22Rv1 (cell line): Measurements from ENCODE around the gene PSMB8.
A peak's percentile ranks its signal among the peaks of the same experiment; 100 is the strongest.

Source experiments
- H3K27ac ChIP-seq: fragments of 450-650 bp; 2 replicates; pipeline ENCODE4 v1.5.1; 2017
- ZFX ChIP-seq: fragments of 450-650 bp; IDR thresholded peaks from 2 replicates; pipeline ENCODE4 v1.6.1; 2017; ENCODE audit warnings: antibody characterized with exemption, borderline replicate concordance
- TF ChIP-seq, protein P1 (sequence below): fragments of 450-650 bp; IDR thresholded peaks from 2 replicates; pipeline ENCODE4 v1.5.1; 2017; ENCODE audit warnings: mild to moderate bottlenecking

PSMB8 gene

DNA sequence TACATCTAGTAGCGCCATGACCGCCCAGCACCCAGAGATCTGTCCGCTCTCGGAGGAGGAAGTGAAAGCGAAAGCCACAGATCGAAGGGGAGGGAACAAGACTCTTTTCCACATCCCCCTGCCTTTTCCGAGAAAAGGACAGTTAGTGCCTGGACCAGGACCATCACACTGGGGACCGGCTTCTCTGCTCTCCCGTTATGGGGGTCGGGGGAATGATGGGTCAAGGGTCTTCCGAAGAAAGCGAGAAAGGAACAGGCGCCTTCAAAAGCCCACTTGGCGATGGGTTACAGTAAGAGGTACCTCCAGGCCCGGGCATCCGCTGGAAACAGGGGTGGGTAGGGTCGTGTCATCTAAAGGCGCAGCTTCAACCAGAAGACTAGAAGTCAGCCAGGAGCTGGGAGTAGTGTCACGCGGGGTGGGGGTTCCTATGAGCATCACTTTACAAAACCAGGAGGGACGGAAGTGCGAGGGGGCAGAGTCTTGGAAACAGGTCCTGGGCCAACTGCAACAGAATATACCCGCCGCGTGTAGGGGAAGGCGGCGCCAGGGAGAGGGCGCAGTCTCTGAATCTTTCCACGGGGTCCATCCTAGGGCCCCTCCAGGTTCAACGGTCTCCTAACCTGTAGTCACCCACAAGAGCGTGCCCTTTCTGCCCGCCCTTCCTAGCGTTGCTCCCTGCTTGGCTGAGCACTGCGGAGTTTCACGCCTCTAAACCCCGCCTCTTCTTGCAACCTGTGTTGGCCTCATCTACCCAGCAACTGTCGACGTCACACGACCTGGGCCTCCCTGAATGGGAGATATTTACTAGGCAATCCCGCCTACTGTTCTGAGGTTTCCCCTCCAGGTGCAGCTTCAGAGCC, at the start of gene PSMB8:
PSMB8 (minus strand) TSS at position 69 of the 860 bp plus-strand sequence; CDS start at position 18, 51 bp downstream.
- no peak within 1 kb of the TSS for H3K27ac ChIP-seq
- no peak for TF ChIP-seq ZFX
- TF ChIP-seq, protein P1, sequence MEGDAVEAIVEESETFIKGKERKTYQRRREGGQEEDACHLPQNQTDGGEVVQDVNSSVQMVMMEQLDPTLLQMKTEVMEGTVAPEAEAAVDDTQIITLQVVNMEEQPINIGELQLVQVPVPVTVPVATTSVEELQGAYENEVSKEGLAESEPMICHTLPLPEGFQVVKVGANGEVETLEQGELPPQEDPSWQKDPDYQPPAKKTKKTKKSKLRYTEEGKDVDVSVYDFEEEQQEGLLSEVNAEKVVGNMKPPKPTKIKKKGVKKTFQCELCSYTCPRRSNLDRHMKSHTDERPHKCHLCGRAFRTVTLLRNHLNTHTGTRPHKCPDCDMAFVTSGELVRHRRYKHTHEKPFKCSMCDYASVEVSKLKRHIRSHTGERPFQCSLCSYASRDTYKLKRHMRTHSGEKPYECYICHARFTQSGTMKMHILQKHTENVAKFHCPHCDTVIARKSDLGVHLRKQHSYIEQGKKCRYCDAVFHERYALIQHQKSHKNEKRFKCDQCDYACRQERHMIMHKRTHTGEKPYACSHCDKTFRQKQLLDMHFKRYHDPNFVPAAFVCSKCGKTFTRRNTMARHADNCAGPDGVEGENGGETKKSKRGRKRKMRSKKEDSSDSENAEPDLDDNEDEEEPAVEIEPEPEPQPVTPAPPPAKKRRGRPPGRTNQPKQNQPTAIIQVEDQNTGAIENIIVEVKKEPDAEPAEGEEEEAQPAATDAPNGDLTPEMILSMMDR: peak; percentile 24

GRCh38 chr6:32890831-32891230, 47.0 kb upstream of the PSMB8 start:
- H3K27ac ChIP-seq: no peak overlapping the region
- no peak for TF ChIP-seq ZFX
- TF ChIP-seq, protein P1: no peak

- TF ChIP-seq, protein P1: no peak
- no peak for TF ChIP-seq ZFX
Measured at GRCh38 chr6:32889533-32889932, 45.7 kb upstream of the PSMB8 start.

DNA sequence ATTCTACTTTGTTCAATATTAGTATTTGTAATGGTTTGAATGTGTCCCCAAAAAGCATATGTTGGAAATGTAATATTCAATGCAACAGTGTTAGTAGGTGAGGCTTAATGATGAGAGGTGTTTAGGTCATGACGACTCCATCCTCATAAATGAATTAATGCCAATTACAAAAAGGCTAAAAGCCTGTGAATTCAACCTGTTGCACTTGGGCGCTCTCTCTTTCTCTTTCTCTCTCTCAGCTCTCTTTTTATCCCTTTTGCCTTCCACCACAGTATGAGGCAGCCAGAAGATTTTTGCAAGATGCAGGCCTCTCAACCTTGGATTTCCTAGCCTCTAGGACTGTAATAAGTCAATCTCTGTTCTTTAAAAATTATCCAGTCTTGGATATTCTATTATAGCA, 44.7 kb upstream of the PSMB8 start:
- TF ChIP-seq, protein P1: no peak
- TF ChIP-seq ZFX: no peak
- H3K27ac ChIP-seq: no peak overlapping the region

More at GRCh38 chr6:32889533-32889932, 45.7 kb upstream of the PSMB8 start:
- no peak overlapping the region for H3K27ac ChIP-seq

- TF ChIP-seq, protein P1: no peak
- H3K27ac ChIP-seq: 0 out of 2 replicates have a peak overlapping the region, but pooled peaks have one; percentile 36
Measured at GRCh38 chr6:32887616-32888015, 43.8 kb upstream of the PSMB8 start.

- TF ChIP-seq ZFX: no peak
- TF ChIP-seq, protein P1: no peak
Measured at GRCh38 chr6:32886681-32887383, 43.0 kb upstream of the PSMB8 start.

More at GRCh38 chr6:32886681-32887383, 43.0 kb upstream of the PSMB8 start:
- H3K27ac ChIP-seq: peak overlapping the region; percentile 36; the same call in 1 of the 2 replicates
